GM19324 (cell line): ENCODE measurements around the gene SRPK1.
"Not testable (repeated sequence)": the region's sequence is repeated elsewhere in the genome, so short reads cannot be mapped to it uniquely, and the experiment has no call there.

Experiments
- ATAC-seq: cut with Tn5 transposase; IDR thresholded peaks from one replicate; pipeline ENCODE4 v1.9.1; 2021; ENCODE audit warnings: mild to moderate bottlenecking, moderate library complexity; ENCODE audit not compliant: unreplicated experiment, low FRiP score

The SRPK1 gene

GRCh38 chr6:35931873-35932272, 11.0 kb upstream of the SRPK1 start:
- ATAC-seq, result not testable (repeated sequence)

- ATAC-seq, result no peak
Measured at GRCh38 chr6:35931120-35931561, 10.2 kb upstream of the SRPK1 start.

GRCh38 chr6:35929601-35930000, 8.7 kb upstream of the SRPK1 start:
- ATAC-seq, result no peak

GRCh38 chr6:35926509-35927215, 5.8 kb upstream of the SRPK1 start:
- ATAC-seq, result no peak

GRCh38 chr6:35925961-35926360, 5.1 kb upstream of the SRPK1 start:
- ATAC-seq, result no peak

GRCh38 chr6:35924146-35924545, 3.2 kb upstream of the SRPK1 start:
- ATAC-seq, result no peak

GRCh38 chr6:35922139-35922554, 1.2 kb upstream of the SRPK1 start:
- ATAC-seq, result no peak

- ATAC-seq, result peak; percentile 37
Measured at GRCh38 chr6:35919827-35920751, 809 bp downstream of the SRPK1 start.

- ATAC-seq, result no peak
Measured at GRCh38 chr6:35919085-35919826, 1.6 kb downstream of the SRPK1 start.

- not testable (repeated sequence) for ATAC-seq
Measured at GRCh38 chr6:35916893-35917292, 4.0 kb downstream of the SRPK1 start.

- no peak for ATAC-seq
Measured at GRCh38 chr6:35916056-35916455, 4.8 kb downstream of the SRPK1 start.

- ATAC-seq, result no peak
Measured at GRCh38 chr6:35914536-35914935, 6.4 kb downstream of the SRPK1 start.

- no peak for ATAC-seq
Measured at GRCh38 chr6:35911871-35912653, 8.8 kb downstream of the SRPK1 start.

- ATAC-seq, result not testable (repeated sequence)
Measured at GRCh38 chr6:35909571-35909970, 11.3 kb downstream of the SRPK1 start.

GRCh38 chr6:35908753-35909401, 12.0 kb downstream of the SRPK1 start:
- ATAC-seq, result not testable (repeated sequence)

GRCh38 chr6:35907750-35908149, 13.1 kb downstream of the SRPK1 start:
- ATAC-seq, result no peak

GRCh38 chr6:35906499-35906846, 14.4 kb downstream of the SRPK1 start:
- no peak for ATAC-seq

GRCh38 chr6:35905841-35906498, 14.9 kb downstream of the SRPK1 start:
- no peak for ATAC-seq

- ATAC-seq, result no peak
Measured at GRCh38 chr6:35905141-35905785, 15.6 kb downstream of the SRPK1 start.
